RPMI7951 (cell line): ENCODE results near the gene LAMC2. TPM values are rescaled to one million over a fixed set of nuclear protein-coding genes. Genes with fewer than 3 reads are reported as not detected.
"Not testable (repeated sequence)": the region's sequence is repeated elsewhere in the genome, so short reads cannot be mapped to it uniquely, and the experiment has no call there.

Experiments
- DNase-seq: peaks from one replicate; pipeline ENCODE4 v3.0.0-alpha.2; 2012; ENCODE audit warnings: low read depth
- total RNA-seq: library from RNA; depleted of rRNA; stranded (reverse); fragments of >200 nt; shearing (Covaris generic); gene quantifications from 2 replicates; pipeline ENCODE4 v1.2.3, GENCODE V29; 2014

The LAMC2 gene
- total RNA-seq, 1 experiment from 2014 or later, result 2.2 TPM

DNA sequence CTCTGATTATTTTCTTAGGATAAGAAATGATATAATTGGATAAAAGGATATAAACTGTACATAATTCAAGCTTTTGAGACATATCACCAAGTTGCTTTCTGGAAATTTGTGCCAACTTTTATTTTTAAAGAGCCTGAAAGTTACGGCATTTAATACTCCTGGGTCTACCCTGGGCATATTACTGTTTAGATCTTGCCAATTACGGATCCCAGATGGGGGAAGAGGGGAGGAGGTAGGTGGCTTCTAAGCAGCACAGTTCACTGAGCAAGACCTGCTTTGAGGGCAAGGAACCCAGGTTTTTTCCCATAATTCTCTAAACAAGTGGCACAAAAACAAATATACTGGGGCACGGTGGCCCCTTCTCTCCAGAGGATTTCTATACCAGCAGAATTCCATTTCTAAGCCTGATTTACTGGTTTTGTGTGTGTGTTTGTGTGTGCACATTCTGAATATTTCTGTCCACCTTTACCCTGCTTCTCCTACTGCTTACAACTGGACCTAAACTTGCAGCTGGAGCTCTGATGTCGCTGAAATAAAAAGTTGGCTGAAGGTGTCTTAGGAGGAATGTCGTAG lies 76.7 kb downstream of the LAMC2 start:
- no peak for DNase-seq

DNA sequence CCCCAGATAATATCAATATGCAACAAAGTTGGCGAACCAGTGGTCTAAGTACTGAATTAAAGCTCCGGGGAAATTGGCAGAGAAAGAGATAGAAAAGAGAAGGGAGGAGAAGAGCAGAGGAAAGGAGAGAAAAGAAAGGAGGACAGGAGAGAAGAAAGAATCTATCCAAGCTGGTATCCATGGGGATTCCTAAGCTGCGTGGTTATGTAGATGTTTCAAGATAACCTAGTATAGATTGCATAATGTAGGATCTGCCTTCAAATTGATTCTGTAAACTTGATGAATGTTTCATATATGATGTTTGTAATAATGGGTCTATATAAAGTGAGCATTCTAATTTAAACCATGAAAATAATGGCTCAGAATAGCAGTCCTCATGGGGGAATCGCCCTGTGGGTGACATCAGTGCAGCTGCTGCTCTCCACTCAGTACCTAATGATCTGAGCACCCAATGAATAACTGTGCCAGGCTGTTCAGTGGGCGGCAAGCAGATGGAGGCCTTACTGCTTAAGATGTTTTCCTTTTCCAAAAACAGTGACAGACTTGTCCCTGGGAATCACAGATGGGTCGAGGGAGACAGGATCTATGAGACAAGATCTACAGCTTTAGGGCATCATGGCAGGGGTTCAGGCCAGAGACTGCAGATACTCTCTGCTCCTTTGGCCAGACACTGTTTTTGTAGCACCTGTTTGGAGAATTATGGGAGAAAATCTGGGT lies 78.0 kb downstream of the LAMC2 start:
- DNase-seq, result no peak

DNA sequence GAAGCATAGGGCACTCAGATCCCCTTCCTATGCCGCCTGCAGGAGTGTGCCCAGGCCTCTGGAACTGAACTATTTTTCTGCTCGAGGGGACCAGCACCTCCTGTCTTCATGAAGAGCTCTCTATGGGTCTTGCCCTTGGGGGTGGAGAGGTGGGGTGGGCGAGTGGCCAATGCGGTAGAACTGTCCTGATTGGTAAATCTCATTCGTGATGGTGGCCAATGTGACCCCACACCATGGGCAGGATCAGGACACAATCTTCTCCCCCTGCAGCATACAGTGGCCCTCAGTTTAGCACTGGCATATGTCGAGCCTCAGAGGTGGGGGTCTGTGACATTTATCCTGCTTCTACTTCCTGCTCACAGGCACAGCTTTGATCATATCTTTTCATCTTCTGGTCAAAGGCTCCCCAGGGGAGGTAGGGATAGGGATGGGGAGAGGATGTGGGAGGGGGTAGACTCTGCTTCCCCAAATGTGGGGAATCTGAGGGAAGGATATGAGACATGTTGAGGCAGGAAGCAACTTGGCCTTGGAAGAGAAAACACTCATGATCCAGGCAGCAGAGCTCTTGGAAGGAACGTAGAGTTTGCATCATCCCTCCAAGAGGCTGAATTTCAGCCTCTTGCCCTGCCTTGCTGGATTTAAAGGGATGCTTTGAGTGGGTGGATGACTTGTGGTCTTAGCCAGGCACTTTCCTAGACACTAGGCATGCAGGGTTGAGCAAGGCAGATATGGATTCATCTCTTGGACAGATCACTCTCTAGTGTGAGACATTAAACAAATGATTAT lies 81.8 kb downstream of the LAMC2 start:
- peak; percentile 90 for DNase-seq

- DNase-seq, result peak; percentile 97
These were observed 84.6 kb downstream of the LAMC2 start for GRCh38 chr1:183270541-183271141.

DNA sequence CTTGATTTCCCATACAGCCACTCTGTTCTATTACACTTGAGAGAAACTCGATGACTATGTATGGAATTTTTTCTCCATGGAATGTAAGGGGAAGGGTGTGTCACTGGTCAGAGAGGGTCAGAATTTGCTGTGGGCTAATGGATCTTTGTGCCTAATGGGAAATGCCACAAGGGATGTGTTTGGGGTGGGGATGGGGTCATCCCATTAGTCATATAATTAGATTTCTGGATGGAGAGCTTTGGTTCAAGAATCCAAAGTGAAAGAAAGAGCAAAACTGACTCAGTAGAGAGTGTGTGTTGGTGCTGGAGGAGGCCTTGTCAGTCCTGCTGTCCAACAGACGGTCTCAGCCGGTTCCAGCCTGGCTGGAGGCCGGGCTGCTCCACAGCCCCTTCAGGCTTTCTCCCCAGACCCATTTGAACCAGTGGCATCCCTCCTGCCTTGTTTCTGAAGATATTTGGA lies 86.4 kb downstream of the LAMC2 start:
- peak; percentile 94 for DNase-seq

DNA sequence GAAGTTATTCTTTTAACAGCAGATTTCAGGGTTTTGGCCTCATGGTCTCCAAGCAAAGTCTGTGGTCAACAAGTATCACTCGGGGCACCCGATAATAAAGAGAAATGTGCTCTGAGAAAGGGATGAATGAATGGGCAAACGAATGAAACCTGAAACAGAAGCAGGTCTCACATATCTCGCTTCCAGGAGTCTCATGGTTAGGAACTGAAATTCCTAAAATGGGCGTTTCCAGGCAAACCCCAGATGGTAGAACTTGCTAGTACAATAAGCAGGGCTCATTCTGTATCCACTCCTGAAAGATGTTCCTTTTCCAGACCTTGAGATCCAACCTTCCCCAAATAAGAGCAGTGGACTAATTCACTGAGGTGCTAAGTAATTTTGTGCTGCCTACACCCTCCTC lies 87.2 kb downstream of the LAMC2 start:
- peak; percentile 66 for DNase-seq

GRCh38 chr1:183273984-183274383 lies 87.9 kb downstream of the LAMC2 start:
- not testable (repeated sequence) for DNase-seq

DNA sequence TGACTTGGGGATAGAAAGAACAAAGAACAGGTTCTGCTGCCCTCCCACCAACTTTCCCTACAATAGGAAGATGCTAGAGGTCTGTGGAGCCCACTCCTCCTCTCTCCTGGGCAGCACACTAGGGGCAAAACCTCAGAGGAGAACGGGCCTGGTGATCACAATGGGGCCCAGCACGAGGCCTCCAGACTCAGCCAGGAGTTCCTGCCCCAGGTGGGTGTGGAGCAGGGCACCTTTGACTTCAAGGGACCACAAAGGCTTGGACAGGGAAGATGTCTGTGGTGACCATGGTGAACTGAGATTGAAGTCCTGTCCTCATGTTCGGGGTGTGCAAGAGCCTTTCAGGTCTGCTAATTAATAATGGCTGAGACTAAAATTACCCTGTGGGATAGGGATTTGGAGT lies 88.8 kb downstream of the LAMC2 start:
- no peak for DNase-seq

GRCh38 chr1:183275322-183275721 lies 89.3 kb downstream of the LAMC2 start:
- DNase-seq, result no peak

DNA sequence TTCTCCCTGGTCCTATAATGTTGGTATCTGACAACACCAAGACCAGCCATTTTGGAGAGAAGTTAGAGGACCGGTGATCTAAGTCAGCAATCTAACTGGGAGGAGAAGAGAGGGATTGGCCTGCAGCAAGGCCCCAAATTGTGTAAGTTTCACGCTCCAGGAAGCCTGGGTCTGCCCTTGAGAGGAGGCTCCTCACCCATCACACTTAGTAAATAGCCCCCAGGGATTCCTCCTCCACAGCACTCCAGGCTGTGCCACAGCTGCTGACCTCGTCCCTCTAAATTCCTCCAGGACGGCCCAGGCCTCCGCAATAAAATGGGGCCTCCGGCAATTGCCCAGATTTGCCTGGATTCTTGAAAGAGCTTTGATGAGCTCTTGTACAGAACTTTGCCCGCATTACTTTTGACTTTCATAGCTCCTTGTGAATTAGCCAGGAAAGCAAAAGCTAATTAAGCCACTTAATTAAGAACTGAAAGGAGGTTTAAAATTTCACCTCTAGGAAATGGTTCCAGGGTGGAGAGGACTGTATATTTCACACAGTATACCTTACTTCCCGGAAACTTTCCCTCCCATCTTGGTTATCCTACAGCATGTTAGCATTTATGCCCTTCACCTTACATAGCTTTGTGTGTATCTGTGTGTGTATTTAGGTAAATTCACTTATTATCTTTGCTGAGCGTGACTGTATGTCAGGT lies 90.5 kb downstream of the LAMC2 start:
- DNase-seq, result peak; percentile 81

DNA sequence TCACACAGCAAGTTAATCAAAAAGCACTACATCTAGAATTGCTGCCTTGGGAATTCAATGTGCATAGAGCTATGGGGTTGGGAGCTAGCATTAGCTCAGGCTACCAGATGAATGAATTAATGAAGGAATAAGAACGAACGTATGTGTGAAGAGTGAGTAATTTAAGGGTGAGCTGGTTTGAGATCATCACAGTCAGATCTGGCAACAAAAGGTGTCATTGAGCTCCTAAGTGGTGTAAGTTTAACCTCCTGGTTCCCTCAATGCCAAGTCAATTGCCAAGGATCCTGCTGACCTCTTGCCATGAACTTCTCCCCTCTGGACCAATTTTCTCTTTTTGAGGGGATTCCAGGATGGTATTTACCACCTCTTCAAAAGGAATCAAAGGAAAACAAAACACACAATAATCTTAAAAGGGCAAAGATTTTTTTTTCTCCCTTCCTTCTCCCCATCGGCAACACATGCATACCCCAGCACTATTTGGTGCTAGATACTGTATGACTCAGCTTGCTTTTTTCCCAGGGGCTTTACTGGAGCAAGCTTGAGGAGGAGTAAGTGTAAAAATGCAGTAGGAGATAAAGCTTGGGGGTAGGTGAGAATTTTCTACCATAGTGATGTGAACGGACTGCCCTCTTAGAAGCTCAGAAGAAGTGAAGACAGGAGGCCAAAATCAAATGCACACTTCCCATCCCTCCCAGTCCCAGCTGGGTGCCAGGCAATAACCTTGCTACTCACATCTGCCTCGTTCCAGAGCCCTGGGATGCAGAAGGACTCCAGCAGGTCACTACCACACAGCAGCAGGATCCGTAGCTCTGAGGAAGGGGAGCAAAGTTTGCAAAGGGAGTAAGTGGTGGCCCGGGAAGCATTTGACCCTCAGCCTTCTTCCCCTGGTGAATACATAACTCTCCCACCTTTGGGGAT lies 92.0 kb downstream of the LAMC2 start:
- peak; percentile 73 for DNase-seq

- peak; percentile 93 for DNase-seq
These were observed 92.9 kb downstream of the LAMC2 start for GRCh38 chr1:183278739-183279591.

DNA sequence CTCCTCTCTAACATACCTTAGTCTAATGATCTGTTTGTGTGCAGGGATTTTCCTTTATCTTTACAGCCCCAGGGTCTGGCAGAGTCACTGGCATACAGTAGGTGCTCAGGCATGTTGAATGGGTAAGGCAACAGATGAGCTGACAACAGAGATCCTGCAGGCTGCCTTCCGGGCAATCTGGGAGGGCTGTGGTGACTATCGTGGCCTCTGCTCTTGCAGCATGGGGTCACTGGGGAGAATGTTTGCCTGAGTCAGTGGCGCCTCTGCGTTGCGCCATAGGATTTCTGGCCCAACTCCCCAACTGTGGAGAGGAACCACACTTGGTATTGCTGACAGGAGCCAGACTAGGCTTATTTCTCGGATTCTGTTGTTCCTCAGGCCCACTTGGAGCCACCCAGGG lies 93.8 kb downstream of the LAMC2 start:
- DNase-seq, result peak; percentile 97

DNA sequence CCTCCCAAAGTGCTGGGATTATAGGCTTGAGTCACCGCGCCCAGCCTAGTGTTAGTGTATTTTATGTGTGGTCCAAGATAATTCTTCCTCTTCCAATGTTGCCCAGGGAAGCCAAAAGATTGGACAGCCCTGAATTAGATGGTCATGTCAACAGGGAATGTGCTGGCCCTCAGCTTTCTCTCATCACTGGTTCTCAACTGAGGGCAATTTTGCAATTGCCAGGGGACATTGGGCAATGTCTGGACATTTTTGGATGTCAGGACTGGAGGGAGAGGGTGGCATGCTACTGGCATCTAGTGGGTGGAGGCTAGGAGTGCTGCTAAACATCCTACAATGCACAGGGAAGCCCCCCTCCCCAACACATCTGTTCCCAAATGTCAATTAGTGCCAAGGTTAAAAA lies 95.0 kb downstream of the LAMC2 start:
- DNase-seq, result peak; percentile 64

DNA sequence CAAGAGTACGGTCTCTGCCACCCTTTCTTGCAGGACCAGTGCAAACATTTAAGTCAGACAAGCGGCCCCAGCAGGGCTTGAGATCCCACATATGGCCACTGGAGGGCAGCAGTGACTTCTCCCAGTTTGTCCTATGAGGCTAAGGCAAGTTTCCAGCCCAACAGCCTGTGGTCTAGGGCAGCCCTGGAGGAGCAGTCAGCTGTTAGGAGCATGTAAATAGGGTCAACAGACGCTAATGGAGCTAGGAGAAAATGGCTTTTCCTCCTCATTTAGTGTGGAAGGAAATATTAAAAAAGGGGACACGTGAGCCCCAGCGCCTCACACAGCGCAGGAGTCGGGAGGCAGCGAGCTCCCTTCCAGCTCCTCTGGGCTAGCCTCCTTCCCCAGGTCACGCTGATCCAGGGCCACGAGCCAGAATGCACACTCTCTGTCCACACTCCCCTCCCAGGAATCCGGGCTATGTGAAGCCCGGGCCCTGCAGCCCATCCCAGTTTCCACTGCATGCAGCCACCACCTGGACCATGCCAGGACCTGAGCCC lies 95.6 kb downstream of the LAMC2 start:
- peak; percentile 88 for DNase-seq

GRCh38 chr1:183282101-183282855 lies 96.2 kb downstream of the LAMC2 start:
- DNase-seq, result no peak

GRCh38 chr1:183283286-183283685 lies 97.2 kb downstream of the LAMC2 start:
- DNase-seq, result no peak

- DNase-seq, result no peak
These were observed 98.0 kb downstream of the LAMC2 start for GRCh38 chr1:183284086-183284485.

- no peak for DNase-seq
These were observed 99.2 kb downstream of the LAMC2 start for GRCh38 chr1:183285256-183285655.
